Stimulated activated naive CD8-positive, alpha-beta T cell treated with anti-CD3 and anti-CD28 coated beads, Interleukin-15, Interleukin-2, amounts not matched to agents 100 U/mL and 50 U/mL, for 24 hours (primary cell): ENCODE results near the gene CEP135.
A peak's percentile ranks its signal among the peaks of the same experiment; 100 is the strongest.
"Not testable (repeated sequence)": the region's sequence is repeated elsewhere in the genome, so short reads cannot be mapped to it uniquely, and the experiment has no call there.

Experiments used
- ATAC-seq: fragments of 150-1000 bp; cut with Tn5 transposase; one replicate; pipeline ENCODE4 v1.10.0; 2021
- DNase-seq: peaks from one replicate; pipeline ENCODE4 v3.0.0; 2021

The CEP135 gene, protein sequence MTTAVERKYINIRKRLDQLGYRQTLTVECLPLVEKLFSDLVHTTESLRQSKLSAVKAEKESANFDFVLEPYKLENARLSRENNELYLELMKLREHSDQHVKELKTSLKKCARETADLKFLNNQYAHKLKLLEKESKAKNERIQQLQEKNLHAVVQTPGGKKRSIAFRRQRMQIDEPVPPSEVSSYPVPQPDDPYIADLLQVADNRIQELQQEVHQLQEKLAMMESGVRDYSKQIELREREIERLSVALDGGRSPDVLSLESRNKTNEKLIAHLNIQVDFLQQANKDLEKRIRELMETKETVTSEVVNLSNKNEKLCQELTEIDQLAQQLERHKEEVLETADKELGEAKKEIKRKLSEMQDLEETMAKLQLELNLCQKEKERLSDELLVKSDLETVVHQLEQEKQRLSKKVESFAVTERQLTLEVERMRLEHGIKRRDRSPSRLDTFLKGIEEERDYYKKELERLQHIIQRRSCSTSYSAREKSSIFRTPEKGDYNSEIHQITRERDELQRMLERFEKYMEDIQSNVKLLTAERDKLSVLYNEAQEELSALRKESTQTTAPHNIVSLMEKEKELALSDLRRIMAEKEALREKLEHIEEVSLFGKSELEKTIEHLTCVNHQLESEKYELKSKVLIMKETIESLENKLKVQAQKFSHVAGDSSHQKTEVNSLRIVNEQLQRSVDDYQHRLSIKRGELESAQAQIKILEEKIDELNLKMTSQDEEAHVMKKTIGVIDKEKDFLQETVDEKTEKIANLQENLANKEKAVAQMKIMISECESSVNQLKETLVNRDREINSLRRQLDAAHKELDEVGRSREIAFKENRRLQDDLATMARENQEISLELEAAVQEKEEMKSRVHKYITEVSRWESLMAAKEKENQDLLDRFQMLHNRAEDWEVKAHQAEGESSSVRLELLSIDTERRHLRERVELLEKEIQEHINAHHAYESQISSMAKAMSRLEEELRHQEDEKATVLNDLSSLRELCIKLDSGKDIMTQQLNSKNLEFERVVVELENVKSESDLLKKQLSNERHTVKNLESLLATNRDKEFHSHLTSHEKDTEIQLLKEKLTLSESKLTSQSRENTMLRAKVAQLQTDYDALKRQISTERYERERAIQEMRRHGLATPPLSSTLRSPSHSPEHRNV

DNA sequence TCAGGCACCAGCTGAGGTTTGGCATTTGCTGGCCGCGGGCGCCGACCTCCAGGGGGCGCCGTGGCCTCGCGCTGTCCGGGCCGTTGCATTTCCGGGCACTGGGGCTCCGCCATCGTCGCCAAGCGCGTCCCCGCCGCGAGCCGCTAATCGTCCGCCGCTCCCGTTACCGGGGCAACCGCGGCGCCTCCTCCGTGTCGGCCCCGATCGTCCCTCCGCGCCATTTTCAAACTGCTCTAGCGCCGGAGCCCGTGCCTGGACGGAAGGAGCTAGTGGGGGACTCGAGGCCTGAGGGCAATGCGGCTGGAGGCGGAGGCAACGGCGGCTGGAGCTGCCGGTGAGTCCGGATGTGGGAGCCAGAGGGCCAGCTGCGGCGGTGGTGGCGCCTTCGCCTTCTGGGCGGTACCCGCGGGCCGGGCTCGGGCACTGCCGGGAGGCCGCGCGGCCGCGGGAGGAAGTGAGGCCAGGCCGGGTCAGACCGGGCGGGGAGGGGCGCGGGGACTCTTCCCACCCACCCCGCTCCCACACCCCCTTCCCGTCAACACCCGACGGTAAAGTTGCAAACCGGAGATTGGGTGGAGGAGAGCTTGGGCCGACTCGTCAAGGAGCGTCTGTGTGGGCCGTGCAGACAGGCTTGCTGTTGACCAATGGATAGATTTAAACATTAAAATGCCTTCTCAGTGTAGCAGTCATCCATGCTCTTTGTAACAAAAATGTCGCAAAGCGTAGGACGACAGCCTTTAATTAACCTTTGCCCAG is at the start of gene CEP135:
TSS of gene CEP135 (plus strand) at position 220 of the 756 bp plus-strand sequence. CDS start 3,186 bp downstream, outside the sequence.
- ATAC-seq (peak; percentile 91), DNase-seq (peak; percentile 93)

GRCh38 chr4:55902677-55903076 is 46.1 kb upstream of the CEP135 start:
- ATAC-seq = no peak

GRCh38 chr4:55903577-55903976 is 45.2 kb upstream of the CEP135 start:
- no peak for DNase-seq

More at GRCh38 chr4:55902677-55903076, 46.1 kb upstream of the CEP135 start:
- DNase-seq = no peak

DNA sequence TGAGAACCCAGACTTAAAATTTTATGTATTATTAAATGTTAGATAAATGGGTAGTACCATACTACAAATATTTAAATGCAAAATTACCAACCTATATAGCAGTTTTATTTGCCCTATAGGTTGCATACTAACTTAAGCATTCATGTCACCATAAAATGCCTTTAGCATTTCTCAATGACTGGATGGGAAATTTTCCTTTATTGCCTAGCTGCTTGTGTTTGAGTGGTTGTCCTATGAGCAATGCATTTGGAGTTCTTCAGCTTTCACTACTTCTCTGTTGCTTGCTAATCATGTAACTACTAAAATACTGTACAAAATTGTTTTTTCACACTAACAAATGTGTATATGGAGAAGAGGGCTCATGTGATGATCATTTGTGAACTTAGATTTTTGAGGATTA is 44.2 kb upstream of the CEP135 start:
- DNase-seq (no peak), ATAC-seq (no peak)

More at GRCh38 chr4:55903577-55903976, 45.2 kb upstream of the CEP135 start:
- ATAC-seq = no peak

DNA sequence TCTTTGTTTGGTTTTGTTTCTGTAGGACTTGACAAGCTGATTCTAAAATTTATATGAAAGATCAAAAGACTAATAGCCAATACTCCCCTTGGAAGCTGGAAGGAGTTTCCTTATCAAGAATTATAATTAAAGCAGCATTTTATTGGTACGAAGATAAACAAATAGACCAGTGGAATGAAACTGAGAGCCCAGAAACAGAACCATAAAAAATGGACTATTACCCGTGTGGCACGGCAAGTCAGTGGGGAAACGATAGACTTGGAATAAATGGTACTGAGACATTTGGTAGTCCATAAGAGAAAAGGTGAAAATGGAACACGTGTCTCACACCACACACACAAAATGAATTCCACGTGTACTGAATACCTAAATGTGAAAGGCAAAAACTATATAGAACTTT is 42.4 kb upstream of the CEP135 start:
- ATAC-seq (no peak), DNase-seq (no peak)

- ATAC-seq (peak; percentile 90), DNase-seq (no peak)
Measured at GRCh38 chr4:55906989-55907388, 41.8 kb upstream of the CEP135 start.

DNA sequence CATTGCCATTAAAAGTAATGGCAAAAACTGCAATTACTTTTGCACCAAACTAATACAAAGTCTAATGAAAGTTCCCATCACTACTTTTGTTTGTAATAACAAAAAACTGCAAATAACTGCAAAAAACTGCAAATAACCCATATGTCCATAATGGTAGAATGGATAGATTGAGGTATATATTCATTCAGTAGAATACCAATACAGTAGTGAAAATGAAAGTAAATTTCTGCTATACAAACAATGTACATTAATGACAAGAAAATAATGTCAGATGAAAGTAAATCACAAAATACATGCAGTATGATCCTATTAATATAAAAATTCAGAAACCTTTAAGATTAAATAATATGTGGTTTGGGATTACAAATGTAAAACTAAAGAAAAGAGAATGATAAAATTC is 41.3 kb upstream of the CEP135 start:
- no peak for ATAC-seq
- DNase-seq = no peak

DNA sequence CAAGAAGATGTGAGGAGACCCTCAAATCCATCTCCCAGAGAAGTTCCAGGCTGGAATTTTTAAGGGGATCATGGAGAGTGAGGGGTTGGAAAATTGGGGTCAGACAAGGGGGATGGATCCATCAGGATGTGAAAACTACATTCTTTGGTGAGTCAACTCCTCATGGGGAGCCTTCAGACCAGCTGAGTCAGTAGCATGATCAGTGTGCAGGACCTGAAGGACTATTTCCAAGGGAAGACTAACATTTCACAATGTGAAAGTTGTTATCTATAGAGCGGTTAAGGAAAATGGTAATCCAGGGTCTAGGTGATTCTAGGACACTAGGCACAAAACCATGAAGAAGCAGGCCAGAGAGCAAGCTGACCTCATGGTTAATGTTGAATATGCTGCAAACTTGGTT is 38.6 kb upstream of the CEP135 start:
- no peak for ATAC-seq
- no peak for DNase-seq

DNA sequence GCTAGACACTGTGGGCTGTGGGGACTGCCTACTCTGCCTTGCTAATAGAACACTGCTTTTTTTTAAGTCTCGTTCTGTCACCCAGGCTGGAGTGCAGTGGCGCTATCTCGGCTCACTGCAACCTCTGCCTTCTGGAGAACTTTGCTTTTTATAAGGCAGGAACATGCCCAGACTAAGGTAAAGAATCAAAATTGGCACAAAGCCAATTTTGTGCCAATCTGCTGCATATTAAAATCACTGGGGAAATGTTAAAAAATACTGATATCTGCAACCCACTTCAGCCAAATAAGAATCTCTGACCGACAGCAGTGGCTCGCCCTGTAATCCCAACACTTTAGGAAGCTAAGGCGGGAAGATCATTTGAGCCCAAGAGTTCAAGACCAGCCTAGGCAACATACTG is 36.5 kb upstream of the CEP135 start:
- ATAC-seq = no peak

DNA sequence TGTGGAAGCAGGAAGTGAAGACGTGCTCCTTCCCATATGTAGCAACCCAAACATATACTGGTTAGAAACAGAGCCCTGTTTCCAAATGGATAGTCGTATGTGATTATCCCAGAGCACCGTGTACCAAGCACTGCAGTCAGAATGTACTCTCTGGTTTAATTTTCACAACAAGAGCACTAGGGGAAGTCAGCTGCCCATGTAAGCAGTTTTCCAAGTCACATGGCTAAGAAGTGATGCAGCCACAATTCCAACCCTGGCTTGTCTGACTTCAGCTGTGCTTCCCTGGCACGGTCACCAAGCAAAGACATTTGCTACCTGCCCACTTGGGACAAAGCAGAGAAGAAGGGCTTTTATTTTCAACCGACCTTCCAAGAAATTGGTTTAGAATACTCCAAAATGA is 28.2 kb upstream of the CEP135 start:
- ATAC-seq = no peak
- no peak for DNase-seq

More for the DNA sequence above, 36.5 kb upstream of the CEP135 start:
- DNase-seq = no peak

- ATAC-seq (no peak), DNase-seq (no peak)
Measured at GRCh38 chr4:55921093-55921492, 27.7 kb upstream of the CEP135 start.

DNA sequence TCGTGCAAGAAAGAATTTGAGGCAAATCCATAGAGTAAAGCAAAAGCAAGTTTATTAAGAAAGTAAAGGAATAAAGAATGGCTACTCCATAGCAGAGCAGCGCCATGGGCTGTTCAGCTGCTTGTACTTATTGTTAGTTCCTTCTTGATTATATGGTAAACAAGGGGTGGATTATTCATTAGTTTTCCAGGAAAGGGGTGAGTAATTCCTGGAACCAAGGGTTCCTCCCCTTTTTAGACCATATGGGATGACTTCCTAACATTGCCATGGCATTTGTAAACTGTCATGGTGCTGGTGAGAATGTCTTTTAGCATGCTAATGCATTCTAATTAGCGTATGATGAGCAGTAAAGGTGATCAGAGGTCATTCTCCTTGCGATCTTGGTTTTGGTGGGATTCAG is 23.5 kb upstream of the CEP135 start:
- no peak for ATAC-seq
- DNase-seq = no peak

- no peak for ATAC-seq
- DNase-seq = no peak
Measured at GRCh38 chr4:55926610-55927009, 22.1 kb upstream of the CEP135 start.

DNA sequence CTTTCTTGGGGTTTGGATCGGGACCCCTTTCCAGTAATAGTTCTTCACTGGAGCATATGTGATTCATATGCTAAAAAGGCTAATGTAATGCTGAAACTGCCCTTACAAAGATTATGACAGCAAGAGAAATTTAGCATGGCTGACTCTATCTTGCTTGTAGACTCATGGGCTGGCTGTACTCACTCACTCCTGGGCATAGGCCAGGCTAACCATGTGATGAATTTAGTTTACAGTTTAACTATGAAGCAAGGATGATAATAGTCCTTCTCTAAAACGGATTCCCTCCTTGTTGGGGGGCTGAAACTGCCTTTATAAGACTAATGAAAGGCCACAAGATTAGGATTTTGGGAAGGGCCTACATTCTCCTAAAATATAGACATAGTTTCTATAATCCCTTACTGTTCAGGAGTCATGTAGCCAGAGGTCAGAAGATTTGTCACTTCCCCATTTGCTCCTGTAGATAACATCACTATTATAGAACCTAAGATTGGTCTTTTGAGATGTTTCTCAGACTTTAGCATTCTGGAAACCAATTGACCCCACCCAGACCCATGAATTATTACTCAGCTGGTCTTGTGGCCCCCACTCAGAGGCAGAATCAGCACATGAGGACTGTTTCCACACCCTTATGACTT is 20.8 kb upstream of the CEP135 start:
- DNase-seq (no peak), ATAC-seq (no peak)

- no peak for ATAC-seq
- DNase-seq = no peak
Measured at GRCh38 chr4:55928846-55929245, 19.9 kb upstream of the CEP135 start.

GRCh38 chr4:55931043-55931442 is 17.7 kb upstream of the CEP135 start:
- no peak for ATAC-seq
- no peak for DNase-seq

DNA sequence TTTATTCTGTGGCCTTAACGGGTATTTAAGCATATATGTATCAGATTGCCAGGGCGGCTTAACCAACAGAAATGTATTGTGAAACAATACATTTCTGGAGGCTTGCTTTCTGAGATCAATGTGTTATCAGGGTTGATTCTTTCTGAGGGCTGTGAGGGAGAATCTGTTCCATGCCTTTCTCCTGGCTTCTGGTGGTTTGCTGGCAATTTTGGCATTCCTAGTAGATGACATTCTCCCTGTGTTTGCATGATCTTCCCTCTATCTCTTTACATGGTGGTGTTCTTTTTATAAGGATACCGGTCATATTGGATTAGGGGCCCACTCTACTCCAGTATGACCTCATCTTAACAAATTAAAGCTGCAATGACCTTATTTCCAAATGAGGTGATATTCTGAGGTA is 16.9 kb upstream of the CEP135 start:
- DNase-seq (no peak), ATAC-seq (no peak)

DNA sequence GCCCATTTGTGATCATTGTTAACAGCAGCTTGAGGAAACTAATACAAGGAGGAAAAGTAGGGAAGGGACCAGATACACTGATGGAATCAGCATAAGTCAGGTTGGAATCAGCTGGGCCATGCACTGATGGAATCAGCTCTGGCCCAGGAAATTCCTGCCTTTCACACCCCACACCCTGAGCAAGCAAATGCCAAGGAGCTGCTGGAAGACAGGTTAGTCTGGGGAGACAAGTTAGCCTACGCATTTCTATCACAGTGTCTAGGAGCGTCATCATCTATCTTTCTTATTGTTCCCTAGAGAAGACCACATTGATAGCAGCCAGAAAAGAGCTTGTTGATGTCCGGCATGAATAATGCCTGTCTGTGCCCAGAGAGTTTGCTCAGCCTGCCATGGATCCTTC is 16.2 kb upstream of the CEP135 start:
- ATAC-seq (no peak), DNase-seq (no peak)

DNA sequence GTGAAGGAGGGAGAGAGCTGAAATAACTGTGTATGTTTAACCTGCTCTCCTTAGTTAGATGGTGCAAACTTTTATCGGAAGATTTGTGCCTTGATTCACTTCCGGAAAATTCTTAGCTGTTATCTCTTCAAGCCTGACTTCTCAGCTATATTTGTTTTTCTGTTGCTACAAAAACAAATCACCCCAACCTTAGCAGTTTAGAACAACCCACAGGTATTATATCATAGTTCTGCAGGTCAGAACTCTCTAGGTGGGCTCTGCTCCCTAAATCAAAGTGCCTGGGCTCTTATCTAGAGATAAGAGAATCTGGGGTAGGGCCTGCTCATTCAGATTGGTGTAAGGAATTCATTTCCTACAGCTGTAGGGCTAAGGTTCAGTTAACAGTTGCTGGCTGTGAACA is 15.1 kb upstream of the CEP135 start:
- no peak for ATAC-seq
- DNase-seq = no peak

DNA sequence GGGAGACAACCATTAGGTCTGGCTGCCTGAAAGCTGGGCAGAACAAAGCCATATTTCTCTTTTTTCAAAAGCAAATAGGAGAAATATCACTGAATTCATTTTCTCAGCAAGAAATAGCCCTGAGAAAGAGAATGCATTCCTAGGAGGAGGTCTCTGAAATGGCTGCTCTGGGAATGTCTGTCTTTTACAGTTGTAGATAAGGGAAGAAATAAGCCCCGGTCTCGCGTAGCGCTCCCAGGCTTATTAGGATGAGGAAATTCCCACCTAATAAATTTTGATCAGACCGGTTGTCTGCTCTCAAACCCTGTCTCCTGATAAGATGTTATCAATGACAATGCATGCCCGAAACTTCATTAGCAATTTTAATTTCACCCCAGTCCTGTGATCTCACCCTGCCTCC is 12.8 kb upstream of the CEP135 start:
- ATAC-seq = not testable (repeated sequence)

GRCh38 chr4:55938481-55938880 is 10.3 kb upstream of the CEP135 start:
- ATAC-seq (no peak), DNase-seq (no peak)

More for the DNA sequence above, 12.8 kb upstream of the CEP135 start:
- DNase-seq = not testable (repeated sequence)
